GM12878 (cell line): ENCODE results near the gene FPGT. TPM values are rescaled to one million over a fixed set of nuclear protein-coding genes. Genes with fewer than 3 reads are reported as not detected.

Experiments
- ATAC-seq: fragments of 200-7000 bp; cut with Tn5 transposase; 3 replicates; pipeline ENCODE4 v1.9.1; 2020; ENCODE audit warnings: mild to moderate bottlenecking, moderate library complexity
- BruUV-seq: library from RNA; stranded (reverse); fragments of 400-500 nt; replicated peaks from 2 replicates; lab custom pipeline; 2021; lab: Mats Ljungman, UMichigan
- CTCF ChIA-PET: fragments of 300-600 bp; sonication (Branson Sonifier 250); formaldehyde crosslinking; extraction: SDS; loops from one replicate; lab custom pipeline; 2021; ENCODE audit warnings: inconsistent platforms; lab: Yijun Ruan, JAX
- POLR2A ChIA-PET: fragments of 350-600 bp; formaldehyde crosslinking; extraction: SDS; loops from one replicate; lab custom pipeline; 2021; ENCODE audit warnings: inconsistent platforms; lab: Charles Lee
- RAD21 ChIA-PET: fragments of 300-600 bp; sonication (Branson Sonifier 250); formaldehyde crosslinking; loops from one replicate; lab custom pipeline; 2023; ENCODE audit warnings: antibody characterized with exemption; ENCODE audit not compliant: unreplicated experiment; lab: Charles Lee
- SMC1A ChIA-PET: fragments of 300-600 bp; sonication (Branson Sonifier 250); formaldehyde crosslinking; loops from one replicate; lab custom pipeline; 2023; ENCODE audit not compliant: unreplicated experiment, uncharacterized antibody; lab: Charles Lee
- DNase-seq: peaks from one replicate; pipeline ENCODE4 v3.0.0-alpha.2; 2011; ENCODE audit warnings: low read depth, low spot score
- FAIRE-seq: peaks from 3 replicates; lab custom pipeline; 2011; peaks lifted over from hg19 to GRCh38; lab: Jason Lieb, UNC
- H2AFZ ChIP-seq: 2 replicates; pipeline ENCODE4 v1.6.0; 2011; ENCODE audit warnings: low read depth, low read length, control low read depth; ENCODE audit not compliant: control insufficient read depth
- H3K27ac ChIP-seq: 2 replicates; pipeline ENCODE4 v1.5.1; 2011; ENCODE audit warnings: control low read depth; ENCODE audit not compliant: control insufficient read depth, insufficient read depth
- H3K27me3 ChIP-seq, 2 experiments: replicated peaks in 1 of 2; 2 replicates each; pipeline versions ENCODE4 v1.6.0 to v1.6.1; 2011; ENCODE audit warnings: low read length in 1 of 2; ENCODE audit not compliant: control insufficient read depth in 2 of 2, insufficient read depth in 2 of 2
- H3K36me3 ChIP-seq, 2 experiments: 2 replicates each; pipeline ENCODE4 v1.5.1; 2011; ENCODE audit warnings: low read length in 1 of 2; ENCODE audit not compliant: control insufficient read depth in 2 of 2, insufficient read depth in 2 of 2
- H3K4me1 ChIP-seq: 2 replicates; pipeline ENCODE4 v1.6.1; 2011; ENCODE audit warnings: mild to moderate bottlenecking, low read length, moderate library complexity, mixed read lengths; ENCODE audit not compliant: control insufficient read depth, insufficient read depth
- H3K4me2 ChIP-seq: 2 replicates; pipeline ENCODE4 v1.6.0; 2011; ENCODE audit warnings: control low read depth; ENCODE audit not compliant: control insufficient read depth, insufficient read depth
- H3K4me3 ChIP-seq: fragments of 200-600 bp; sonication (generic); 2 replicates; pipeline ENCODE4 v1.5.1; 2016
- H3K79me2 ChIP-seq: 2 replicates; pipeline ENCODE4 v1.6.0; 2011; ENCODE audit warnings: low read length; ENCODE audit not compliant: control insufficient read depth, insufficient read depth
- H3K9ac ChIP-seq: 2 replicates; pipeline ENCODE4 v1.8.0; 2011; ENCODE audit warnings: low read length, control low read depth, mixed read lengths; ENCODE audit not compliant: control insufficient read depth, insufficient read depth
- H3K9me3 ChIP-seq: replicated peaks from 3 replicates; pipeline ENCODE4 v1.5.1; 2011; ENCODE audit warnings: mild to moderate bottlenecking, low read length; ENCODE audit not compliant: control insufficient read depth, insufficient read depth
- H4K20me1 ChIP-seq: 2 replicates; pipeline ENCODE4 v1.6.0; 2011; ENCODE audit not compliant: control insufficient read depth, insufficient read depth
- ATF3 ChIP-seq: IDR thresholded peaks from 2 replicates; pipeline ENCODE4 v1.6.1; 2011; ENCODE audit warnings: low read depth, mild to moderate bottlenecking, low read length, moderate library complexity, borderline replicate concordance; ENCODE audit errors: extremely low read depth
- CBX3 ChIP-seq: fragments of 200-600 bp; sonication (generic); IDR thresholded peaks from 2 replicates; pipeline ENCODE4 v1.6.1; 2016; ENCODE audit warnings: low read depth, borderline replicate concordance
- CREB1 ChIP-seq: IDR thresholded peaks from 2 replicates; pipeline ENCODE4 v1.6.1; 2012; ENCODE audit warnings: low read depth, mild to moderate bottlenecking, inconsistent platforms
- CREM ChIP-seq: IDR thresholded peaks from 2 replicates; pipeline ENCODE4 v1.6.1; 2014; ENCODE audit warnings: antibody characterized with exemption, low read depth
- DPF2 ChIP-seq: fragments of 450-650 bp; IDR thresholded peaks from 2 replicates; pipeline ENCODE4 v1.6.1; 2017; ENCODE audit warnings: mild to moderate bottlenecking
- ESRRA ChIP-seq: IDR thresholded peaks from 2 replicates; pipeline ENCODE4 v1.6.1; 2012; ENCODE audit warnings: mild to moderate bottlenecking, low read length, improper control_type of control experiment
- ETV6 ChIP-seq, 2 experiments: fragments of 450-650 bp in 1 of 2; IDR thresholded peaks in 1 of 2; conservative IDR thresholded peaks in 1 of 2; 2 replicates each; pipeline ENCODE4 v1.6.1; 2014; ENCODE audit warnings: antibody characterized with exemption in 1 of 2, borderline replicate concordance in 1 of 2, low read depth in 1 of 2, mild to moderate bottlenecking in 1 of 2, moderate library complexity in 1 of 2
- NR2C1 ChIP-seq: fragments of 450-650 bp; IDR thresholded peaks from 2 replicates; pipeline ENCODE4 v1.6.1; 2017; ENCODE audit warnings: antibody characterized with exemption, mild to moderate bottlenecking, moderate library complexity
- POLR2A ChIP-seq: IDR thresholded peaks from 2 replicates; pipeline ENCODE4 v1.6.1; 2011; ENCODE audit warnings: low read depth, mild to moderate bottlenecking, low read length
- PRDM15 ChIP-seq: fragments of 450-650 bp; formaldehyde crosslinking; IDR thresholded peaks from 2 replicates; pipeline ENCODE4 v1.4.0; 2020; ENCODE audit warnings: mild to moderate bottlenecking, moderate library complexity
- RB1 ChIP-seq: fragments of 450-650 bp; formaldehyde crosslinking; IDR thresholded peaks from 2 replicates; pipeline ENCODE4 v1.6.1; 2017; ENCODE audit warnings: mild to moderate bottlenecking, borderline replicate concordance
- REST ChIP-seq: IDR thresholded peaks from 2 replicates; pipeline ENCODE4 v1.6.1; 2012; ENCODE audit warnings: mild to moderate bottlenecking, low read depth, low read length
- SMAD1 ChIP-seq: fragments of 450-650 bp; IDR thresholded peaks from 2 replicates; pipeline ENCODE4 v1.6.1; 2018; ENCODE audit warnings: mild to moderate bottlenecking, low read depth; ENCODE audit not compliant: partially characterized antibody
- SUZ12 ChIP-seq: fragments of 200-600 bp; sonication (generic); IDR thresholded peaks from one replicate; pipeline ENCODE4 v1.6.1; 2018; ENCODE audit warnings: antibody characterized with exemption, mild to moderate bottlenecking; ENCODE audit not compliant: unreplicated experiment
- TAF1 ChIP-seq: IDR thresholded peaks from 2 replicates; pipeline ENCODE4 v1.6.1; 2011; ENCODE audit warnings: mild to moderate bottlenecking, low read depth, low read length, borderline replicate concordance
- TCF7 ChIP-seq: IDR thresholded peaks from 2 replicates; pipeline ENCODE4 v1.6.1; 2014; ENCODE audit warnings: antibody characterized with exemption, borderline replicate concordance
- WGBS: methylation state at CpG from one replicate; pipeline ENCODE4 v1.1.6; 2016; ENCODE audit warnings: low lambda C conversion rate; ENCODE audit not compliant: insufficient replicate concordance, insufficient coverage; ENCODE audit errors: missing lambda C conversion rate; 5-methylcytosine and 5-hydroxymethylcytosine counted together
- in situ Hi-C: fragments of 300-500 bp; cut with MboI; formaldehyde crosslinking; loops from 9 replicates; pipeline ENCODE4 v1.14.3; 2018; ENCODE audit warnings: mixed read lengths
- intact Hi-C: fragments of 100-400 bp; cut with micrococcal nuclease; formaldehyde crosslinking; loops from one replicate; pipeline ENCODE4 v1.14.2; 2022; ENCODE audit not compliant: unreplicated experiment
- polyA plus RNA-seq, 11 experiments: library from polyadenylated mRNA; depleted of rRNA in 4 of 11; unstranded in 6 of 11; stranded (reverse) in 5 of 11; fragments of >200 nt; fragmentation: Nextera tagmentation in 4 of 11; fragmentation: Illumina TruSeq in 1 of 11; extraction: Ambion mirVana in 4 of 11; extraction: Trizol in 1 of 11; gene quantifications; 1 replicate in 1 of 11; 2 replicates in 10 of 11; pipeline versions ENCODE4 v1.2.1 to v1.2.3, GENCODE V29; 2011 to 2016; ENCODE audit warnings: inconsistent platforms in 2 of 11, missing spikeins in 2 of 11, low read depth in 1 of 11
- total RNA-seq, 4 experiments: library from RNA; depleted of rRNA in 3 of 4; stranded (reverse); fragments of >200 nt in 3 of 4; fragmentation: Illumina TruSeq in 1 of 4; extraction: Trizol in 1 of 4; gene quantifications; 2 replicates each; pipeline versions ENCODE4 v1.2.1 to v1.2.3, GENCODE V29; 2013 to 2021

FPGT gene
- total and polyA plus RNA-seq, 10 of the 15 experiments (the other 5 are each of a cell fraction or from before 2014, with no cell fraction given) = 7.8 to 15.4 (median 11.5) TPM

GRCh38 chr1:74223453-74223852 is 25.4 kb downstream of the FPGT start:
- FAIRE-seq (no peak), DNase-seq (no peak), ATAC-seq (no peak)
- no TSS peak for BruUV-seq
- no peak overlapping the region for H3K4me3 ChIP-seq
- POLR2A ChIA-PET = no interaction called here
- no peak overlapping the region for H3K27ac ChIP-seq
- no peak overlapping the region for H2AFZ ChIP-seq
- H3K4me1 ChIP-seq = no peaks in the 10 kb centered on the region
- 27% methylated on average over 3 of the region's 3 CpGs for WGBS
- CTCF ChIA-PET = no interaction called here
- H3K9me3 ChIP-seq = no peaks in the 10 kb centered on the region
- H4K20me1 ChIP-seq = no peaks in the 10 kb centered on the region
- in situ Hi-C loops (no loop called here), intact Hi-C loops (no loop called here)
- no peaks in the 10 kb centered on the region for H3K79me2 ChIP-seq
- RAD21 ChIA-PET = no interaction called here
- no peak overlapping the region for H3K9ac ChIP-seq
- no peaks in the 10 kb centered on the region for H3K27me3 ChIP-seq
- no peaks in the 10 kb centered on the region for H3K36me3 ChIP-seq
- no peak overlapping the region for H3K4me2 ChIP-seq
- no peak for TF ChIP-seq TAF1
- TF ChIP-seq CREB1 = no peak
- no peak for TF ChIP-seq CBX3
- TF ChIP-seq SMAD1 = no peak
- TF ChIP-seq TCF7 = no peak
- no peak for TF ChIP-seq ESRRA
- no peak for TF ChIP-seq SUZ12
- TF ChIP-seq NR2C1 = no peak
- no peak for TF ChIP-seq CREM
- TF ChIP-seq POLR2A = no peak
- no peak for TF ChIP-seq DPF2
- TF ChIP-seq ETV6 (conservative IDR thresholded peaks at IDR 0.05 in 1 of 2, IDR thresholded peaks at IDR 0.05 in 1 of 2; ENCODE audit: borderline replicate concordance in 1 of 2, low read depth in 1 of 2) = no peak
- TF ChIP-seq RB1 = no peak
- TF ChIP-seq PRDM15 (CRISPR knock-in tag) = no peak
- no peak for TF ChIP-seq ATF3
- TF ChIP-seq REST = no peak
- SMC1A ChIA-PET = no interaction called here
